Fibroblast of skin of right biceps (primary cell): Measurements from ENCODE around the gene NAV2.
"Not testable (repeated sequence)": the region's sequence is repeated elsewhere in the genome, so short reads cannot be mapped to it uniquely, and the experiment has no call there.

Experiments
- DNase-seq: peaks from one replicate; pipeline ENCODE4 v3.0.0-alpha.2; 2013

Gene NAV2

GRCh38 chr11:19982774-19983495 lies 270.3 kb downstream of the NAV2 start:
- DNase-seq = no peak

DNA sequence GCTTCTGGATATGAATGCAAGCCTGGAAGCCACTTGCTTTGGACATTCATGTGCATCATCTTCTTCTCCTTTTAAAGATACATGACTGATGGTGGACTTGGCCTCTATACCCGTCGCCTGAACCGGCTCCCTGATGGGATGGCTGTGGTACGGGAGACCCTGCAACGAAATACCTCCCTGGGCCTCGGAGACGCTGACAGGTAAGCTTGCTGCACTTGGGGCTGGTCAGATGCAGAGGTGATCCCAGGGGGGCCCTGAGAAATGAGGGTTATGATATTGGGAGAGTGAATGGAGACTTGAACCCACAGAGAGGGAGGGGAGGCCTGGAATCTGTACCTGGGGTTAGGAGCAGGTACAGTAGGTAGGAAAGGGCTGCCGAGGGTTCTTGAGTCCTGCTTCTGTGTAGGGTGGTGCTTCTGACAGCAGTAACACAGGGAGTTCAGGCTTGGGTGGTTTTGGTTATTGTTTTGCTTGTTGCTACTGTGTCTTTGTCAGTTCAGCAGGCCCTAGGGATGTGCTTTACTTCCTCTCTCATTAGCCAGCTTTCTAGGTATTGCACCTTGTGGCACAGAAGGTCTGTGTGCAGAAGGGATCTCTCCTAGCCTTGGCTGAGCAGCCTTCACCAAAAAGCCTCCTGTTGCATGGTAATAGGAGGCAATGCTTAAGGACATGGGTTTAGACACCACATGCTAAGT lies 271.6 kb downstream of the NAV2 start:
- no peak for DNase-seq

GRCh38 chr11:19985111-19985510 lies 272.5 kb downstream of the NAV2 start:
- no peak for DNase-seq

- no peak for DNase-seq
Measured at GRCh38 chr11:19987331-19987801, 274.7 kb downstream of the NAV2 start.

GRCh38 chr11:19988598-19988997 lies 276.0 kb downstream of the NAV2 start:
- peak; percentile 84 for DNase-seq

- DNase-seq = no peak
Measured at GRCh38 chr11:19989191-19989590, 276.6 kb downstream of the NAV2 start.

- DNase-seq = no peak
Measured at GRCh38 chr11:19992162-19992561, 279.5 kb downstream of the NAV2 start.

DNA sequence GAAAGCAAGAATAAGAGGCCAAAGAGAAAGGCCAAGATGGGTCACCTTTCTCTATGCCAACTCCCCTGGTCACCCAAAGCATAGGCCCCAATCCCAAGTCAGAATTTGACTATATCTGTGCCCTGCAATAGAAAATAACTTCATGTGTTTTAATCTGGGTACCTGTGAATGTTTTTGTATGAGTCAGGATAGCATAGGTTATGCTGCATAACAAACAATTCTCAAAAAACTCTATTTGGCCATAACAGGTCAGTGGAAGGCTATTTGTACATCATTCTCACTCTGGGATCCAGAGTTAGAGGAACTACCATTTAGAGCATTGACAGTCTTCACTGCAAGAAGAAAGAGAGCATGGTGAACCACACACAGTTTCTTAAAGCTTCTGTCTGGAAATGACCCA lies 280.4 kb downstream of the NAV2 start:
- no peak for DNase-seq

DNA sequence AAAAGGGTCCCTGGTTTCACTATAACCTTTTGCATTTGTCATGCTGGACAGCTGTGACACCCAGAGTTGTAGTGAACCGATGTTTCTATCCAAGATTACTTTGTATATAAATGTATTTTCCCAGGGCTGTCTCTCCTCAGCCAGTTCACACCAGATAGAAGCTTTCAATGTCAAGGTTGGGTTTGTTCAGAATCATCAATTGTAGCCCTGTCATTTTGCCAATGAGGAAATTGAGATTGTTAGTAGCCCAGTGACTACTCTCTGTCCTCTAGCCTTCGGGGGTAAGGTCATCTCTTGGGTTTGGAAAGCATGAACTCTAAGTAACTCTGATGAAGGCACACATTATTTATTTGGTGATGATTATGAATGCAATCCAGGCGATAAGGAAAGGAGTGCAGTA lies 282.0 kb downstream of the NAV2 start:
- no peak for DNase-seq

GRCh38 chr11:19995145-19995544 lies 282.5 kb downstream of the NAV2 start:
- DNase-seq = peak; percentile 58

DNA sequence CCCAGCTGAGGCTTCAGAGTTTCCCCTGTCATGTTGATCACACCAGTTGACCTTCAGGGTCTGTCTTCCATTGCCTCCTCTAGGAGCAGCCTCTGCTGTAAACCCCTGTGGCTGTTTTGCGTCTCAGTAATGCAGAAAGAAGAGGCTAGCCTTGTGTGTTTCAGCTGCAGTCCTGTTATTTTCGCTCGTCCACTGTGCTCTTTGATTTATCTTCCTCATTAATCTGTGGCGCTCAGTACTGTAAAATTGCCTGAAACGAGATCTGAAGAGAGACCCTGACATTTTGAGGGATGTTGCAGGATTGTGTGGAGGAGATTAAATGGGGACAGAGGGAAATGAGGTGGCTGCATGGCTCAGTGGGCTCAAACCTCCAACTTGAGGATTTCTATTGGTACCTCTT lies 283.9 kb downstream of the NAV2 start:
- no peak for DNase-seq

- DNase-seq = no peak
Measured at GRCh38 chr11:20000022-20000350, 287.3 kb downstream of the NAV2 start.

GRCh38 chr11:20000351-20001134 lies 287.9 kb downstream of the NAV2 start:
- DNase-seq = no peak

GRCh38 chr11:20002312-20003216 lies 289.9 kb downstream of the NAV2 start:
- DNase-seq = no peak

- DNase-seq = no peak
Measured at GRCh38 chr11:20003351-20003750, 290.7 kb downstream of the NAV2 start.

DNA sequence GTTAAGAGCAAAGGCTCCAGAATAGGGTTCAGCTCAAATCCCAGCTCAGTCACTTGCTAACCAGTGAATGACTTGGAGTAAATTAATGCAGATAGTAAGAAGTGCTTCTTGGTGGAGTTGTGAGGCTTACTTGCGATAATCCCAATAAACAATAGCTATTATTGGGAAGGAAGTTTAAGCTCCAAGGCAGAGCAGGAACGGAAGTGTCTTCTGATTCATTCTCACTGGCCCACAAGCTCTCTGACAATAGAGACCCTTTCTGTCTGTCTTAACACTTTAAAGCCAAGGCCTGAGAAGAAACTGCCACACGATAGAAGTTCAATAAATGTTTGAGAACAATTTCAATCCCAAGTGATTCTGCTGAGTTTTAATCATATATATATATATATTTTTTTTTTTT lies 292.2 kb downstream of the NAV2 start:
- no peak for DNase-seq

GRCh38 chr11:20005747-20006146 lies 293.1 kb downstream of the NAV2 start:
- no peak for DNase-seq

GRCh38 chr11:20006618-20007017 lies 294.0 kb downstream of the NAV2 start:
- DNase-seq = not testable (repeated sequence)

DNA sequence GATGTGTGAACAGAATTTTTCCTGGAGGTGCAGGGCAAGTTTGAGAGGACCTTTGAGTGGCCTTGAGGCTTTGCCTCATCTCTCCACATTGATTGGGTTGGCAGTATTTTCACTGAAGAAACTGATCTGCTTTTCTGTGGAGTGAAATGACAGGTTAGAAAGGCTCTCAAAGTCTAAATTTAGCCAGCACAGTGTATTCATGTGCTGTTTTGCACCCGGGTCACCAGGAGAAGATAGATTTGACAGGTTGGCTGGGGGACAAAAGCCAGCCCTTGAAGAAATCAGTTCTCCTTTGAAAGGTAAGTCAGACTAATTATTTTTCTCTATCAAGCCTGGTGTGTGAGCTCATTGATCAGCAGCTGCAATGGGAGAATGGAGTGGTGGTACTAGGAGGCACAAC lies 294.7 kb downstream of the NAV2 start:
- no peak for DNase-seq

DNA sequence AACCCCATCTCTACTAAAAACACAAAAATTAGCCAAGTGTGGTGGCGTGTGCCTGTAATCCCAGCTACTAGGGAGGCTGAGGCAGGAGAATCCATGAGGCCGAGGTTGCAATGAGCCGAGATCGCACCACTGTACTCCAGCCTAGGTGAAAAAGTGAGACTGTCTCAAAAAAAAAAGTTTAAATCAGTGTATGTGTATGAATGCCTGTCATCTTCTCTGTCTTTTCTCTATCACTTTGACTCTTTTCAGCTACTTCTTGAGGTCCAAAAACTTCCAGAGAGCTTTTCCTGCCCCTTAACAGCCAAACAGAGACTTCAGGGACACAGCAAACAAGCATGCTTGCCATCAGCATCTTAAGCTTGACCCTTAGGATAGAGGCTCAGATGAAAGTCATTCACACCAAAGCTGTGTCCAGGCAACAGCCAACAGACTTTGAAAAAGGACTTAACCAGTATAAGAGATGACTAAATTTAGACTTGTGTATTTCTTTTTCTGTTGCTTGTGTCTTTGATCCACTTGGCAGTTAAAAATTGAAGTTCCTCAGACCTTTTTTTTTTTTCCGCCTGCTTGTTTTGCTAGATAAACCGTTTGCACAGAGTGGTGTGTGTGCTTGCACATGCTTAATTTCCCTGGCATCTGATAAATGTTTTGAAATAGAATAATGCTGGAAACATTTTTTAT lies 295.7 kb downstream of the NAV2 start:
- DNase-seq = no peak

- no peak for DNase-seq
Measured at GRCh38 chr11:20008871-20009644, 296.4 kb downstream of the NAV2 start.
